ENCODE data around the gene EGFR. TPM values are rescaled to one million over a fixed set of nuclear protein-coding genes. Genes with fewer than 3 reads are reported as not detected.

Gene EGFR
- total RNA-seq, 8 experiments from 2014 or later: 0.81 to 22.6 (median 3.6) TPM

GRCh38 chr7:55138663-55139062, 119.8 kb downstream of the EGFR start:
- no peak for ATAC-seq (replicated peaks in 6 of 8)
- in situ Hi-C loops (cut with MboI; ENCODE audit: low pct_unique_long_range_greater_than_20kb in 2 of 9, low sequenced_read_pairs in 9 of 9, unreplicated experiment in 9 of 9): no loop called here
- no peak overlapping the region for H3K4me3 ChIP-seq
- 57 to 100% (median 86%) methylated on average over 1 to 2 of the region's 2 CpGs; no CpG with 5 or more reads in 5 of the 10 experiments for WGBS, 10 experiments
- peaks cover 0 to 5% of the 10 kb centered on the region in 2 donors for H3K4me1 ChIP-seq (replicated peaks in 1 of 2)
- no peak overlapping the region for H3K27ac ChIP-seq

- 6 to 95% (median 77%) methylated on average over 1 to 7 of the region's 8 CpGs for WGBS, 10 experiments
- ATAC-seq (replicated peaks in 6 of 8): peak in 2 of 8 experiments; percentile 45 to 49
- in situ Hi-C loops (cut with MboI; ENCODE audit: low pct_unique_long_range_greater_than_20kb in 2 of 9, low sequenced_read_pairs in 9 of 9, unreplicated experiment in 9 of 9): no loop called here
Measured at GRCh38 chr7:55140221-55140940, 121.6 kb downstream of the EGFR start.

GRCh38 chr7:55140941-55141278, 122.1 kb downstream of the EGFR start:
- H3K4me1 ChIP-seq (replicated peaks in 1 of 2): peaks cover 9 to 16% of the 10 kb centered on the region in 2 donors
- H3K4me3 ChIP-seq: no peak overlapping the region
- in situ Hi-C loops (cut with MboI; ENCODE audit: low pct_unique_long_range_greater_than_20kb in 2 of 9, low sequenced_read_pairs in 9 of 9, unreplicated experiment in 9 of 9): no loop called here
- no peak overlapping the region for H3K27ac ChIP-seq
- ATAC-seq (replicated peaks in 6 of 8): no peak

More at GRCh38 chr7:55140221-55140940, 121.6 kb downstream of the EGFR start:
- no peak overlapping the region for H3K27ac ChIP-seq
- H3K4me1 ChIP-seq (replicated peaks in 1 of 2): peaks cover 6 to 10% of the 10 kb centered on the region in 2 donors
- no peak overlapping the region for H3K4me3 ChIP-seq

- ATAC-seq (replicated peaks in 6 of 8): no peak
- H3K4me3 ChIP-seq: no peak overlapping the region
- no peak overlapping the region for H3K27ac ChIP-seq
- 40 to 89% (median 85%) methylated on average over 1 to 13 of the region's 13 CpGs; no CpG with 5 or more reads in 1 of the 10 experiments for WGBS, 10 experiments
- in situ Hi-C loops (cut with MboI; ENCODE audit: low pct_unique_long_range_greater_than_20kb in 2 of 9, low sequenced_read_pairs in 9 of 9, unreplicated experiment in 9 of 9): no loop called here
- peaks cover 10 to 19% of the 10 kb centered on the region in 2 donors for H3K4me1 ChIP-seq (replicated peaks in 1 of 2)
Measured at GRCh38 chr7:55142919-55143600, 124.2 kb downstream of the EGFR start.

GRCh38 chr7:55144333-55145317, 125.8 kb downstream of the EGFR start:
- Histone ChIP-seq H3K27ac (no peak overlapping the region), H3K4me3 (no peak overlapping the region), H3K4me1 (replicated peaks in 1 of 2) (peaks cover 10 to 19% of the 10 kb centered on the region in 2 donors)
- peak in 7 of 8 experiments; percentile 33 to 94 (median 84) for ATAC-seq (replicated peaks in 6 of 8)
- in situ Hi-C loops (cut with MboI; ENCODE audit: low pct_unique_long_range_greater_than_20kb in 2 of 9, low sequenced_read_pairs in 9 of 9, unreplicated experiment in 9 of 9): no loop called here
- WGBS, 10 experiments: 64 to 100% (median 82%) methylated on average over 1 to 10 of the region's 25 CpGs; no CpG with 5 or more reads in 1 of the 10 experiments

- in situ Hi-C loops (cut with MboI; ENCODE audit: low pct_unique_long_range_greater_than_20kb in 2 of 9, low sequenced_read_pairs in 9 of 9, unreplicated experiment in 9 of 9): no loop called here
- Histone ChIP-seq H3K27ac (no peak overlapping the region), H3K4me3 (no peak overlapping the region), H3K4me1 (replicated peaks in 1 of 2) (peaks cover 10 to 17% of the 10 kb centered on the region in 2 donors)
- peak in 5 of 8 experiments; percentile 22 to 36 (median 33) for ATAC-seq (replicated peaks in 6 of 8)
- WGBS, 10 experiments: 10 to 100% (median 80%) methylated on average over 1 to 4 of the region's 4 CpGs; no CpG with 5 or more reads in 3 of the 10 experiments
Measured at GRCh38 chr7:55145606-55146005, 126.8 kb downstream of the EGFR start.

GRCh38 chr7:55147101-55147500, 128.3 kb downstream of the EGFR start:
- in situ Hi-C loops (cut with MboI; ENCODE audit: low pct_unique_long_range_greater_than_20kb in 2 of 9, low sequenced_read_pairs in 9 of 9, unreplicated experiment in 9 of 9): no loop called here
- H3K27ac ChIP-seq: no peak overlapping the region
- ATAC-seq (replicated peaks in 6 of 8): no peak
- H3K4me1 ChIP-seq (replicated peaks in 1 of 2): peaks cover 10 to 13% of the 10 kb centered on the region in 2 donors
- H3K4me3 ChIP-seq: no peak overlapping the region
- 76 to 100% (median 95%) methylated on average over 1 to 5 of the region's 8 CpGs; no CpG with 5 or more reads in 5 of the 10 experiments for WGBS, 10 experiments

- 71 to 100% (median 92%) methylated on average over 1 to 2 of the region's 2 CpGs; no CpG with 5 or more reads in 4 of the 10 experiments for WGBS, 10 experiments
- Histone ChIP-seq H3K4me3 (no peak overlapping the region), H3K27ac (no peak overlapping the region), H3K4me1 (replicated peaks in 1 of 2) (peaks cover 10 to 13% of the 10 kb centered on the region in 2 donors)
- ATAC-seq (replicated peaks in 6 of 8): no peak
- in situ Hi-C loops (cut with MboI; ENCODE audit: low pct_unique_long_range_greater_than_20kb in 2 of 9, low sequenced_read_pairs in 9 of 9, unreplicated experiment in 9 of 9): no loop called here
Measured at GRCh38 chr7:55147736-55148135, 128.9 kb downstream of the EGFR start.

GRCh38 chr7:55148571-55148970, 129.8 kb downstream of the EGFR start:
- ATAC-seq (replicated peaks in 6 of 8): no peak
- in situ Hi-C loops (cut with MboI; ENCODE audit: low pct_unique_long_range_greater_than_20kb in 2 of 9, low sequenced_read_pairs in 9 of 9, unreplicated experiment in 9 of 9): no loop called here
- 45 to 100% (median 67%) methylated on average over 1 to 3 of the region's 3 CpGs for WGBS, 10 experiments
- Histone ChIP-seq H3K27ac (no peak overlapping the region), H3K4me1 (replicated peaks in 1 of 2) (peaks cover 10 to 13% of the 10 kb centered on the region in 2 donors), H3K4me3 (no peak overlapping the region)

GRCh38 chr7:55149001-55149400, 130.2 kb downstream of the EGFR start:
- no peak for ATAC-seq (replicated peaks in 6 of 8)
- no peak overlapping the region for H3K4me3 ChIP-seq
- in situ Hi-C loops (cut with MboI; ENCODE audit: low pct_unique_long_range_greater_than_20kb in 2 of 9, low sequenced_read_pairs in 9 of 9, unreplicated experiment in 9 of 9): no loop called here
- 67 to 100% (median 100%) methylated on average over 1 of the region's 1 CpG; no CpG with 5 or more reads in 3 of the 10 experiments for WGBS, 10 experiments
- H3K27ac ChIP-seq: no peak overlapping the region
- peaks cover 10 to 13% of the 10 kb centered on the region in 2 donors for H3K4me1 ChIP-seq (replicated peaks in 1 of 2)

GRCh38 chr7:55150166-55150565, 131.3 kb downstream of the EGFR start:
- Histone ChIP-seq H3K27ac (no peak overlapping the region), H3K4me1 (replicated peaks in 1 of 2) (peaks cover 7 to 10% of the 10 kb centered on the region in 2 donors), H3K4me3 (no peak overlapping the region)
- in situ Hi-C loops (cut with MboI; ENCODE audit: low pct_unique_long_range_greater_than_20kb in 2 of 9, low sequenced_read_pairs in 9 of 9, unreplicated experiment in 9 of 9): no loop called here
- no peak for ATAC-seq (replicated peaks in 6 of 8)
- WGBS, 10 experiments: 86 to 100% (median 91%) methylated on average over 2 to 13 of the region's 13 CpGs

- 53 to 100% (median 93%) methylated on average over 1 to 8 of the region's 8 CpGs for WGBS, 10 experiments
- peaks cover 1 to 3% of the 10 kb centered on the region in 2 donors for H3K4me1 ChIP-seq (replicated peaks in 1 of 2)
- H3K4me3 ChIP-seq: no peak overlapping the region
- ATAC-seq (replicated peaks in 6 of 8): no peak
- no peak overlapping the region for H3K27ac ChIP-seq
- in situ Hi-C loops (cut with MboI; ENCODE audit: low pct_unique_long_range_greater_than_20kb in 2 of 9, low sequenced_read_pairs in 9 of 9, unreplicated experiment in 9 of 9): no loop called here
Measured at GRCh38 chr7:55150709-55151451, 132.1 kb downstream of the EGFR start.

Data from motor neuron (in vitro differentiated cells).